HepG2 (cell line): Measurements from ENCODE around the gene FAM3B. TPM values are rescaled to one million over a fixed set of nuclear protein-coding genes. Genes with fewer than 3 reads are reported as not detected.

Source experiments
- ARID5B ChIP-seq: IDR thresholded peaks from 2 replicates; pipeline ENCODE4 v1.4.0; 2020; ENCODE audit warnings: mild to moderate bottlenecking, missing genetic modification reagents
- ETV5 ChIP-seq: IDR thresholded peaks from 2 replicates; pipeline ENCODE4 v1.6.1; 2018; ENCODE audit warnings: missing biosample characterization, missing genetic modification reagents, inconsistent platforms, borderline replicate concordance
- FUBP1 ChIP-seq: sonication (generic); formaldehyde crosslinking; IDR thresholded peaks from 2 replicates; pipeline ENCODE4 v1.5.1; 2020; ENCODE audit warnings: missing genetic modification reagents, mild to moderate bottlenecking, borderline replicate concordance
- GATA4 ChIP-seq: sonication (generic); IDR thresholded peaks from 2 replicates; pipeline ENCODE4 v1.6.1; 2016; ENCODE audit warnings: antibody characterized with exemption, low read depth, borderline replicate concordance
- GFI1 ChIP-seq: sonication (generic); formaldehyde crosslinking; IDR thresholded peaks from 2 replicates; pipeline ENCODE4 v1.5.0; 2020; ENCODE audit warnings: missing genetic modification reagents, mild to moderate bottlenecking, borderline replicate concordance
- KDM5A ChIP-seq: fragments of 200-600 bp; sonication (generic); IDR thresholded peaks from 2 replicates; pipeline ENCODE4 v1.7.0; 2018; ENCODE audit warnings: antibody characterized with exemption, mild to moderate bottlenecking, low read length, borderline replicate concordance
- KLF13 ChIP-seq: sonication (generic); formaldehyde crosslinking; IDR thresholded peaks from 2 replicates; pipeline ENCODE4 v1.4.0; 2020; ENCODE audit warnings: mild to moderate bottlenecking, missing genetic modification reagents
- MBD4 ChIP-seq: IDR thresholded peaks from 2 replicates; pipeline ENCODE4 v1.6.1; 2012; ENCODE audit warnings: low read length, inconsistent platforms, borderline replicate concordance
- NR2C2 ChIP-seq: sonication (generic); formaldehyde crosslinking; IDR thresholded peaks from 2 replicates; pipeline ENCODE4 v1.4.0; 2020; ENCODE audit warnings: missing genetic modification reagents, mild to moderate bottlenecking, moderate library complexity, borderline replicate concordance
- NR2F1 ChIP-seq, 2 experiments: fragments of 450-650 bp in 1 of 2; formaldehyde crosslinking in 1 of 2; IDR thresholded peaks; 2 replicates each; pipeline versions ENCODE4 v1.5.0 to v1.6.1; 2016 to 2020; ENCODE audit warnings: mild to moderate bottlenecking in 1 of 2, missing compliant biosample characterization in 1 of 2, missing genetic modification reagents in 1 of 2, moderate library complexity in 1 of 2
- POLR2A ChIP-seq, 2 experiments: IDR thresholded peaks; 2 replicates each; pipeline ENCODE4 v1.6.1; 2011; ENCODE audit warnings: low read depth in 2 of 2, low read length in 2 of 2, mild to moderate bottlenecking in 1 of 2, moderate library complexity in 1 of 2; ENCODE audit not compliant: insufficient read depth in 1 of 2
- RXRB ChIP-seq: IDR thresholded peaks from 2 replicates; pipeline ENCODE4 v1.6.1; 2016; ENCODE audit warnings: borderline replicate concordance, missing genetic modification reagents, missing compliant biosample characterization
- ZNF230 ChIP-seq: sonication (generic); formaldehyde crosslinking; IDR thresholded peaks from 2 replicates; pipeline ENCODE4 v1.4.0; 2020; ENCODE audit warnings: mild to moderate bottlenecking, missing genetic modification reagents
- ZNF292 ChIP-seq: sonication (generic); formaldehyde crosslinking; IDR thresholded peaks from 2 replicates; pipeline ENCODE4 v1.8.1; 2022; ENCODE audit warnings: mild to moderate bottlenecking, low read depth, missing genetic modification reagents, borderline replicate concordance
- ZNF605 ChIP-seq: sonication (generic); formaldehyde crosslinking; IDR thresholded peaks from 2 replicates; pipeline ENCODE4 v1.8.0; 2022; ENCODE audit warnings: mild to moderate bottlenecking, missing genetic modification reagents
- ZNF841 ChIP-seq: sonication (generic); formaldehyde crosslinking; IDR thresholded peaks from 2 replicates; pipeline ENCODE4 v1.8.1; 2023; ENCODE audit warnings: missing genetic modification reagents, borderline replicate concordance
- polyA plus RNA-seq, 8 experiments: library from polyadenylated mRNA; depleted of rRNA in 3 of 8; stranded (reverse) in 7 of 8; unstranded in 1 of 8; fragments of >200 nt; fragmentation: Illumina TruSeq in 4 of 8; extraction: Trizol in 4 of 8; gene quantifications; 2 replicates each; pipeline versions ENCODE4 v1.2.1 to v1.2.3, GENCODE V29; 2011 to 2016; ENCODE audit warnings: low read depth in 4 of 8, missing spikeins in 1 of 8, mixed read lengths in 1 of 8; ENCODE audit not compliant: insufficient read depth in 1 of 8
- total RNA-seq, 5 experiments: library from RNA; depleted of rRNA; stranded (reverse); fragments of >200 nt; fragmentation: Illumina TruSeq; extraction: Trizol; gene quantifications; 2 replicates each; pipeline ENCODE4 v1.2.3, GENCODE V29; 2016; ENCODE audit warnings: low read depth in 1 of 5
- TF ChIP-seq, protein P1 (sequence below): sonication (generic); formaldehyde crosslinking; IDR thresholded peaks from 2 replicates; pipeline ENCODE4 v1.4.0; 2020; ENCODE audit warnings: missing genetic modification reagents
- TF ChIP-seq, protein P2 (sequence below), 2 experiments: fragments of 450-650 bp in 1 of 2; sonication (generic) in 1 of 2; formaldehyde crosslinking; IDR thresholded peaks; 2 replicates each; pipeline versions ENCODE4 v1.5.0 to v1.8.0; 2020 to 2022; ENCODE audit warnings: mild to moderate bottlenecking in 1 of 2, missing genetic modification reagents in 1 of 2
- TF ChIP-seq, protein P3 (sequence below): sonication (generic); formaldehyde crosslinking; IDR thresholded peaks from 2 replicates; pipeline ENCODE4 v1.4.0; 2020; ENCODE audit warnings: missing genetic modification reagents, low read depth, mild to moderate bottlenecking, borderline replicate concordance

Gene FAM3B
- total and polyA plus RNA-seq, 2 of the 13 experiments (the other 11 are each of a cell fraction or from before 2014, with no cell fraction given): 46.5 to 62.0 TPM

- TF ChIP-seq KDM5A (no peak; the same call in 1 of the 2 replicates), GATA4 (peak; percentile 57; the same call in 1 of the 2 replicates), ZNF230 (CRISPR knock-in tag) (no peak), GFI1 (CRISPR knock-in tag) (peak; percentile 33; the same call in 1 of the 2 replicates), RXRB (peak; percentile 98), KLF13 (no peak), MBD4 (no peak), ZNF841 (CRISPR knock-in tag) (no peak), ETV5 (CRISPR knock-in tag) (peak; percentile 85; the same call in 1 of the 2 replicates), NR2F1 (CRISPR knock-in tag; IDR thresholded peaks at IDR 0.05) (peak in 1 of 2 experiments; percentile 66; a peak in 1 of 4 replicates), ARID5B (CRISPR knock-in tag) (peak; percentile 68), POLR2A (IDR thresholded peaks at IDR 0.05; ENCODE audit: insufficient read depth in 1 of 2, low read depth in 2 of 2, low read length in 2 of 2) (peak in 1 of 2 experiments; percentile 29; a peak in 2 of 4 replicates), ZNF605 (no peak), NR2C2 (peak; percentile 93), ZNF292 (CRISPR knock-in tag) (peak; percentile 29; the same call in 1 of the 2 replicates), FUBP1 (no peak)
- TF ChIP-seq, protein P1, sequence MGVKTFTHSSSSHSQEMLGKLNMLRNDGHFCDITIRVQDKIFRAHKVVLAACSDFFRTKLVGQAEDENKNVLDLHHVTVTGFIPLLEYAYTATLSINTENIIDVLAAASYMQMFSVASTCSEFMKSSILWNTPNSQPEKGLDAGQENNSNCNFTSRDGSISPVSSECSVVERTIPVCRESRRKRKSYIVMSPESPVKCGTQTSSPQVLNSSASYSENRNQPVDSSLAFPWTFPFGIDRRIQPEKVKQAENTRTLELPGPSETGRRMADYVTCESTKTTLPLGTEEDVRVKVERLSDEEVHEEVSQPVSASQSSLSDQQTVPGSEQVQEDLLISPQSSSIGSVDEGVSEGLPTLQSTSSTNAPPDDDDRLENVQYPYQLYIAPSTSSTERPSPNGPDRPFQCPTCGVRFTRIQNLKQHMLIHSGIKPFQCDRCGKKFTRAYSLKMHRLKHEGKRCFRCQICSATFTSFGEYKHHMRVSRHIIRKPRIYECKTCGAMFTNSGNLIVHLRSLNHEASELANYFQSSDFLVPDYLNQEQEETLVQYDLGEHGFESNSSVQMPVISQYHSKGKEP (CRISPR knock-in tag): no peak
- TF ChIP-seq, protein P2, sequence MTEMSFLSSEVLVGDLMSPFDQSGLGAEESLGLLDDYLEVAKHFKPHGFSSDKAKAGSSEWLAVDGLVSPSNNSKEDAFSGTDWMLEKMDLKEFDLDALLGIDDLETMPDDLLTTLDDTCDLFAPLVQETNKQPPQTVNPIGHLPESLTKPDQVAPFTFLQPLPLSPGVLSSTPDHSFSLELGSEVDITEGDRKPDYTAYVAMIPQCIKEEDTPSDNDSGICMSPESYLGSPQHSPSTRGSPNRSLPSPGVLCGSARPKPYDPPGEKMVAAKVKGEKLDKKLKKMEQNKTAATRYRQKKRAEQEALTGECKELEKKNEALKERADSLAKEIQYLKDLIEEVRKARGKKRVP (CRISPR knock-in tag; IDR thresholded peaks at IDR 0.05): no peak
- TF ChIP-seq, protein P3, sequence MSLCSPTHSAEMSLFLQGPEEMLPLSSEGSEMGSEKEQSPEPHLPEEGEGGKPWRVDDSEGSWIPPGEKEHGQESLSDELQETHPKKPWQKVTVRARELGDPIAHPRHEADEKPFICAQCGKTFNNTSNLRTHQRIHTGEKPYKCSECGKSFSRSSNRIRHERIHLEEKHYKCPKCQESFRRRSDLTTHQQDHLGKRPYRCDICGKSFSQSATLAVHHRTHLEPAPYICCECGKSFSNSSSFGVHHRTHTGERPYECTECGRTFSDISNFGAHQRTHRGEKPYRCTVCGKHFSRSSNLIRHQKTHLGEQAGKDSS (CRISPR knock-in tag): 0 out of 2 replicates have a peak, but pooled peaks have one; percentile 25
Measured at GRCh38 chr21:41366522-41367151, 50.0 kb downstream of the FAM3B start (continued).
